Raji (cell line): ENCODE data around the gene PLXNA3.

Experiments used
- POLR2A ChIP-seq: IDR thresholded peaks from 2 replicates; pipeline ENCODE4 v1.6.1; 2011; ENCODE audit warnings: low read depth, low read length, control low read depth; ENCODE audit not compliant: insufficient read depth

Gene PLXNA3

GRCh38 chrX:154481911-154482601 is 24.0 kb downstream of the PLXNA3 start:
- TF ChIP-seq POLR2A, result no peak

- no peak for TF ChIP-seq POLR2A
Measured at GRCh38 chrX:154482786-154483185, 24.7 kb downstream of the PLXNA3 start.

- 0 out of 2 replicates have a peak, but pooled peaks have one; percentile 26 for TF ChIP-seq POLR2A
Measured at GRCh38 chrX:154483325-154483724, 25.2 kb downstream of the PLXNA3 start.

GRCh38 chrX:154484255-154485149 is 26.4 kb downstream of the PLXNA3 start:
- no peak for TF ChIP-seq POLR2A

GRCh38 chrX:154485150-154486051 is 27.3 kb downstream of the PLXNA3 start:
- TF ChIP-seq POLR2A, result no peak

- no peak for TF ChIP-seq POLR2A
Measured at GRCh38 chrX:154486052-154486395, 27.9 kb downstream of the PLXNA3 start.

- peak; percentile 60 for TF ChIP-seq POLR2A
Measured at GRCh38 chrX:154486396-154487207, 28.5 kb downstream of the PLXNA3 start, which contains the start of gene UBL4A. UBL4A (minus strand) TSS chrX:154486615; CDS start chrX:154486584, 31 bp downstream.

- TF ChIP-seq POLR2A, result no peak
Measured at GRCh38 chrX:154487518-154488290, 29.6 kb downstream of the PLXNA3 start.

- TF ChIP-seq POLR2A, result no peak
Measured at GRCh38 chrX:154488336-154489075, 30.4 kb downstream of the PLXNA3 start.

GRCh38 chrX:154489182-154489581 is 31.1 kb downstream of the PLXNA3 start:
- TF ChIP-seq POLR2A, result no peak

GRCh38 chrX:154490021-154490413 is 31.9 kb downstream of the PLXNA3 start:
- TF ChIP-seq POLR2A, result no peak

GRCh38 chrX:154490414-154491083 is 32.5 kb downstream of the PLXNA3 start, which contains the start of gene SLC10A3:
SLC10A3 (minus strand) TSS chrX:154490629; CDS start chrX:154488940, 1,689 bp downstream.
- TF ChIP-seq POLR2A, result peak; percentile 85

- TF ChIP-seq POLR2A, result no peak
Measured at GRCh38 chrX:154494715-154495114, 36.6 kb downstream of the PLXNA3 start.
